ENCODE results near the gene GREM1.
A peak's percentile ranks its signal among the peaks of the same experiment; 100 is the strongest.

Gene GREM1

DNA sequence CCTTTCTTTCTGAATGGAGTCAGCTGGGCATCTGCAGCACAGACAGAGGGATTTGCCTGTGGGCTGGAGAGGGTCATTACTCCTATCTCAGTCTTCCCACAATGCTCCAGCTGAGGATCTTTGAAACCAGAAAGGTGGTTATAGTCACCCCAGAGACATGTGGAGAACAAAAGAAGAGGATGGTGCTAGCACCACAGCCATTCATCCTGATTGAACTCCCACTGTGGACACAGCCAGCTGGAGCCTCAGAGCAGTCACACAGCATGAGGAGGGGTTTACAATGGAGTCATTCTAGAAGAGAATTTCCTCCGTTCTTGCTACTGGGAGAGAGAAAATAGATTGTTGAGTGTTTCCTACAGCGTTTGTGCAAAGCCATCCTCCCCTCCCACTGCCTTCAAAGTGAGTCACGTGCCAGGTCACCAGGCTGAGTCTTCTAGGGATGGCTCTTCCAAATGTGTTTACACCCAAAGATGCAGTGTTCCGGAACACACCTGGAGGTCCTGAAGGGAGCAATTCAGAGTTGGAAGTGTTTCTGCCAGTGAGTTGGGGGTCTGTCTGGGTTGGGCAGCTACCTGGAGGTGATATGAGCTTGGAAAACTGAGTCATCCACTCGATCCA lies 18.9 kb upstream of the GREM1 start:
- Histone ChIP-seq H3K9me3 (ENCODE audit: control insufficient read depth, low read length) (no peaks in the 10 kb centered on the region), H3K27me3 (replicated peaks; ENCODE audit: control insufficient read depth, insufficient read depth, low read length) (no peaks in the 10 kb centered on the region), H3K36me3 (ENCODE audit: control insufficient read depth, insufficient read depth, low read length, severe bottlenecking) (no peaks in the 10 kb centered on the region), H3K9ac (ENCODE audit: low read length) (no peak overlapping the region), H3K4me3 (ENCODE audit: low read length) (no peak overlapping the region), H3K4me1 (ENCODE audit: control insufficient read depth, insufficient read depth, low read length) (peaks cover under 1% of the 10 kb centered on the region)
- no peak for DNase-seq (ENCODE audit: low read depth)

DNA sequence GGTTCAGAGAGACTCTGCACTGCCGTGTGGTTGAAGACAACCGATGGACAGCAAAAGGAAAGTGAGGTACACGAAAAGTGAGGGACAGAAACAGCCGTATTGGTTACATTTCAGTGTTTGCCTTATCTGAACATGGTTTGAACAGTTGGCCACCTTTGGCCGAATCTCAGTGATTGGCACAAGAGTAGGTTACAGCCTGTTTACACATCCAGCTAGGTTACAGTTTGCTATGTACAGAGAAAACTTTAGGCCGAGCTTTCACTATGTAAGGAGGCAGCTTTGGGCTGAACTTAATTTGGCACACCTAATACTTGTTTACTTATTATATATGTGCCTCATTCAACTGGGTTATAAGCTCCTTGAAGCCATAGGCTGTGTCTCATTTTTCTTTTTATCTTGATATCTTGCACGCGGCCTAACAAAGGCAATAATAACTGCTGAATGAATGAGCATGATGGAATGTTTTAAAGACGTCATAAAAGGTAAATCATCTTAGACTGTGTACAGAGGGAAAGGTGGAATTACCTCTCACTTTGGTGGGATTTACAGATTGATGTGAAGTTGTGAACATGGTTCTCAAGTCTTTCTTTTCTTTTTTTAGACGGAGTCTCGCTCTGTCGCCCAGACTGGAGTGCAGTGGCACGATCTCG lies 17.2 kb upstream of the GREM1 start:
- peaks cover 18% of the 10 kb centered on the region for H3K4me1 ChIP-seq (ENCODE audit: control insufficient read depth, insufficient read depth, low read length)
- no peak overlapping the region for H3K9ac ChIP-seq (ENCODE audit: low read length)
- no peak for DNase-seq (ENCODE audit: low read depth)
- H3K9me3 ChIP-seq (ENCODE audit: control insufficient read depth, low read length), result no peaks in the 10 kb centered on the region
- no peaks in the 10 kb centered on the region for H3K36me3 ChIP-seq (ENCODE audit: control insufficient read depth, insufficient read depth, low read length, severe bottlenecking)
- no peak overlapping the region for H3K4me3 ChIP-seq (ENCODE audit: low read length)
- H3K27me3 ChIP-seq (replicated peaks; ENCODE audit: control insufficient read depth, insufficient read depth, low read length), result no peaks in the 10 kb centered on the region

DNA sequence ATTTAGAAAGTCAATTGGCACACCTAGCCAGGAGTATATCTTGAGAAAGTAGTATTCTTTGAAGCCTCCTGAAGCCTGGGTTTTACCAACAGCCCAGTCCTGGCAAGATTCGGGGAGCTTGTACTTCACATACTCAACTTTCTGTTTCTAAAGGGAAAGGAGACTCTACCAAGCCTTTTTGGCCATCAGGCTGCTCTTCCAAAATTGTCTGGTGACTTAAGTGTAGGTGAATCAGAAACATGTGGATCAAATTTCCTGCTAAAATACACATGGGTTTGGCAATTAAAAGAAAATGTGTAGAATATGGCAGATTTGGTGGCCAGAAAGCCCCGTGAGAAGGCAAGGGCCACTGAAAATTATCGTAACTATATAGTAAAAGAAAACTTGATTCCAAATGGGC lies 15.9 kb upstream of the GREM1 start:
- H3K4me1 ChIP-seq (ENCODE audit: control insufficient read depth, insufficient read depth, low read length), result peaks cover 29% of the 10 kb centered on the region

DNA sequence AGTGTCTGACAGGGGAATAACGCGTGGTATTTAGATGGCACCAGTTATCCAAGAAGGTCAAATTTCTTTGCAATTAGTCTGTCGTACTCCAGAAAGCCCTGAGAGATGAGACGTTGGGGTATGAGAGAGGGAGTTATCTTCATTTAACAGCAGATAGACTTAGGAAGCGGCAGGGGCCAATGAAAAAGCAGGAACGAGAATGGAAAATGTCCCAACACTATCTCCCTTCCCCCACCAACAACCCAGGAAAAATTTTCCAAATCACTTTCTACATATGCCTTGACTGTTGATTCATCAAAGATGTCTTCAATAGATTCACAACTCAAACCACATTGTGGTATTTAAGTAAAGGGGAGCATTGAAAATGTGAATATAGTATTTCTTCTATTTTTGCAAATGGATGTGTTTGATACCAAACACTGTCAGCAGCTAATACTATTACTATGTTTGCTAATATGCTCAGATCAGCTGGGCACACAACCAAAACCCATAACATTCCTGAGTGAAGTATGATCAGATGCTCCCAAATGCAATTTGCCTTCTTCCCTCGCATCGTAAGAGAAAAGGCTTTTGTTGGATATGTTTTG lies 13.3 kb upstream of the GREM1 start:
- H3K36me3 ChIP-seq (ENCODE audit: control insufficient read depth, insufficient read depth, low read length, severe bottlenecking), result no peaks in the 10 kb centered on the region
- peaks cover 30% of the 10 kb centered on the region for H3K4me1 ChIP-seq (ENCODE audit: control insufficient read depth, insufficient read depth, low read length)
- no peak overlapping the region for H3K9ac ChIP-seq (ENCODE audit: low read length)
- no peaks in the 10 kb centered on the region for H3K27me3 ChIP-seq (replicated peaks; ENCODE audit: control insufficient read depth, insufficient read depth, low read length)
- DNase-seq (ENCODE audit: low read depth), result peak; percentile 27
- H3K4me3 ChIP-seq (ENCODE audit: low read length), result no peak overlapping the region
- H3K9me3 ChIP-seq (ENCODE audit: control insufficient read depth, low read length), result no peaks in the 10 kb centered on the region

More for the DNA sequence above, 15.9 kb upstream of the GREM1 start:
- no peaks in the 10 kb centered on the region for H3K9me3 ChIP-seq (ENCODE audit: control insufficient read depth, low read length)
- no peaks in the 10 kb centered on the region for H3K36me3 ChIP-seq (ENCODE audit: control insufficient read depth, insufficient read depth, low read length, severe bottlenecking)
- H3K4me3 ChIP-seq (ENCODE audit: low read length), result no peak overlapping the region
- DNase-seq (ENCODE audit: low read depth), result no peak
- no peak overlapping the region for H3K9ac ChIP-seq (ENCODE audit: low read length)
- H3K27me3 ChIP-seq (replicated peaks; ENCODE audit: control insufficient read depth, insufficient read depth, low read length), result no peaks in the 10 kb centered on the region

DNA sequence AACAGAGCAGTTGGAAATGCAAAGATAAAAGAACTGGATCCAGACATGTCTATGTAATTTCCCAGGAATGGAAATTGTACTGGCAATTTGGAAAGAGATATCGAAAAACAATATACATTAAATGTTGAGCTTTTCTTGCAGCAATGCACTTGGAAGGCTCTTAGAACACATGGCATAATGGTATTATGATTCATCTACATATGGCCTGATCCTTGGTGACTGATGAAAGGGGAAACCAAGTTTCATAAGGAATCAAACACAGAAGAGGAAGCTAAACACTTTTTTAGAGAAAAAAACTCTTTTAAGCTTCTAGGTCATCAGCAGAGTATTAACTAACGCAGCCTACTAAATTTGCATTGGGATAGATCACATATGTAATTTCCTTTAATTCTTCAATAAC lies 12.4 kb upstream of the GREM1 start:
- Histone ChIP-seq H3K4me1 (ENCODE audit: control insufficient read depth, insufficient read depth, low read length) (peaks cover 30% of the 10 kb centered on the region), H3K36me3 (ENCODE audit: control insufficient read depth, insufficient read depth, low read length, severe bottlenecking) (no peaks in the 10 kb centered on the region), H3K9me3 (ENCODE audit: control insufficient read depth, low read length) (no peaks in the 10 kb centered on the region), H3K9ac (ENCODE audit: low read length) (peak overlapping the region; percentile 30), H3K4me3 (ENCODE audit: low read length) (no peak overlapping the region), H3K27me3 (replicated peaks; ENCODE audit: control insufficient read depth, insufficient read depth, low read length) (no peaks in the 10 kb centered on the region)
- DNase-seq (ENCODE audit: low read depth), result peak; percentile 57

DNA sequence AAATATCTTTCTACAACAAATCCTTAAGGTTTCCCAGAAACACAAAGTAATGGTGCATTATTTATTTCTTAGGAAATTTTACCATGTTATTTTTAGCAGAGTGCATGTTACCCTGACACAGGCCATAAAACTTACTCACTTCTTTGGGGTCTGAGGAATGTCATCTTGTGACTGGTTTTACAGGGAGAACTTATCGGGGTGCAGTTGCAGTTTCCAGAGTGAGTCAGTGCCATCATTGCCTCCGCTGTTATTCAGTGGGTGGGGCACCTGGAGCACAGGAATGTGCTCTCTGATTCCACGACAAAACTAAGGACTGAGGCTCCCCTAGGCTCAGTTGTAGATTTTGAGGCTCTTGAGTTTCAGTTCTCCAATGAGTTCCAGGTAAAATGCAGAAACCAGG lies 11.1 kb upstream of the GREM1 start:
- H3K9me3 ChIP-seq (ENCODE audit: control insufficient read depth, low read length), result no peaks in the 10 kb centered on the region
- H3K36me3 ChIP-seq (ENCODE audit: control insufficient read depth, insufficient read depth, low read length, severe bottlenecking), result no peaks in the 10 kb centered on the region
- peaks cover 30% of the 10 kb centered on the region for H3K4me1 ChIP-seq (ENCODE audit: control insufficient read depth, insufficient read depth, low read length)
- no peak overlapping the region for H3K4me3 ChIP-seq (ENCODE audit: low read length)
- no peak for DNase-seq (ENCODE audit: low read depth)
- H3K9ac ChIP-seq (ENCODE audit: low read length), result no peak overlapping the region
- H3K27me3 ChIP-seq (replicated peaks; ENCODE audit: control insufficient read depth, insufficient read depth, low read length), result no peaks in the 10 kb centered on the region

DNA sequence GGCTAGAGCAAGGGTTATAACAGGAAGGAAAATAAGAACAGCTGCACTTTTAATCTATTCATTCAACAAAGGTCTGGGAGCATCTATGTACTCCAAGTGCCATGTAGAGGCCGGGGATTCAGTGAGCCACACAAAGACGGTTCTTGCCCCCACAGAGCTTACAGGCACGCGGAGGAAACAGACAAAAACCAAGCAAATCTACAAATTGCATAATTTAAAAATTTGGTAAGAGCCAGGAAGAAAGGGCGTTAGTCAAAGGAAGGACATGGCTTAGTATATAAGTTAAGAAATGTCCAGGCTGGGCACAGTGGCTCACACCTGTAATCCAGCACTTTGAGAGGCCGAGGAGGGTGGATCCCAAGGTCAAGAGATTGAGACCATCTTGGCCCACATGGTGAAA lies 10.4 kb upstream of the GREM1 start:
- no peaks in the 10 kb centered on the region for H3K9me3 ChIP-seq (ENCODE audit: control insufficient read depth, low read length)
- H3K36me3 ChIP-seq (ENCODE audit: control insufficient read depth, insufficient read depth, low read length, severe bottlenecking), result no peaks in the 10 kb centered on the region
- peaks cover 30% of the 10 kb centered on the region for H3K4me1 ChIP-seq (ENCODE audit: control insufficient read depth, insufficient read depth, low read length)
- H3K27me3 ChIP-seq (replicated peaks; ENCODE audit: control insufficient read depth, insufficient read depth, low read length), result no peaks in the 10 kb centered on the region
- no peak overlapping the region for H3K4me3 ChIP-seq (ENCODE audit: low read length)
- DNase-seq (ENCODE audit: low read depth), result no peak
- no peak overlapping the region for H3K9ac ChIP-seq (ENCODE audit: low read length)

DNA sequence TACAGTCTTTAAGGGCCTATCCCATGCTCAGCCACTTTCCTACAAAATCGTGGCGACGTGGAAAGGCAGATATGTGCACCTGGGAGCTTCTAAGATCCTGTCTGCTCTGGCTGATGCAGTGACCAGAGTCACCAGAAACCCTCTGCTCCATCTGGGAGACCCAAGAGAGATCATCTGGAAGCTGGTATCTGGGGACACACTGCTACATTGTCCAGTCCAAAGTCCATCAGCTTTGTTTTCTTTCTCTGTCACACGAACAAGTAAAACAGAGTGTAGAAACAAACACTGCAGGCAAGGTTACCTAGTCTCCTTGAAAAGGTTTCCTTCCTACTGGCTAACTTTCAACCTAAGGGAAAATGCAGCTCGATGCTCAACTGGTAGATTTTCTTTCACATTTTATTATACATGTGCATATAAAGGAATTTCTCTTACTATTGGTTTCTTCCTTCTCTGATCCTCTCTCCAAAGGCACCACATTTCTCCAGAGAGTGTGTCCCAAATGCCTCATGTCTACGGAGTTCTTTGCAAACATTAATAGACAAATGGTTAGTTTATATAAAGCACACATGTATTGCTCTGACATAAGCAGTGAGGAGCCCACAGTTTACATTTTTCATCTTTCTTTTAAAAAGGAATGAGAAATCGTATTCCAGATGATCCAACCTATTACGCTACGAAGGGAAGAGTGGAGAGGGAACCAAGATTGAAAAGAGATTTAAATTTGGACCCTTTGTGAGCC lies 8.3 kb upstream of the GREM1 start:
- no peak for DNase-seq (ENCODE audit: low read depth)
- H3K4me3 ChIP-seq (ENCODE audit: low read length), result no peak overlapping the region
- no peaks in the 10 kb centered on the region for H3K36me3 ChIP-seq (ENCODE audit: control insufficient read depth, insufficient read depth, low read length, severe bottlenecking)
- peaks cover 5% of the 10 kb centered on the region for H3K27me3 ChIP-seq (replicated peaks; ENCODE audit: control insufficient read depth, insufficient read depth, low read length)
- peaks cover 23% of the 10 kb centered on the region for H3K4me1 ChIP-seq (ENCODE audit: control insufficient read depth, insufficient read depth, low read length)
- H3K9me3 ChIP-seq (ENCODE audit: control insufficient read depth, low read length), result no peaks in the 10 kb centered on the region
- no peak overlapping the region for H3K9ac ChIP-seq (ENCODE audit: low read length)

DNA sequence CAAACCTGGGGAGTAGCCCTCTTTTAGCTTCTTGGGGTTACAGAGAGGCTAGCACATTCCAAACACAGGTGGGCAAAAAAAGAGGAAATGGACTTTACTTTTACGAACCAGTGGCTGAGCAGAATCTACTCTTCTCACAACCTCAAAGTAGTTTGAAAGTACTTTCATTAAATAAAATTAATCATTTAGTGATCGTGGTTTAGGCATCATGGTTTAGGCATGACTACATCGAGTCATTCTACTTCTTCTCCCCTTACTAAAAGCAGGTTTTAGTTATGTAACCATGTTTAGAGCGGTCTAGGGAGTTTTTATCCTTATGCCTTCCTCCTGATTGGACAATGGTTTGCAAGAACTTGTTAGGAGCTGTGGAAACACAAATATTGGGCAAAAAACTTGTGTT lies 2.5 kb upstream of the GREM1 start:
- Histone ChIP-seq H3K9ac (ENCODE audit: low read length) (no peak overlapping the region), H3K9me3 (ENCODE audit: control insufficient read depth, low read length) (no peaks in the 10 kb centered on the region), H3K36me3 (ENCODE audit: control insufficient read depth, insufficient read depth, low read length, severe bottlenecking) (no peaks in the 10 kb centered on the region), H3K27me3 (replicated peaks; ENCODE audit: control insufficient read depth, insufficient read depth, low read length) (peaks cover 5% of the 10 kb centered on the region), H3K4me1 (ENCODE audit: control insufficient read depth, insufficient read depth, low read length) (no peaks in the 10 kb centered on the region), H3K4me3 (ENCODE audit: low read length) (no peak overlapping the region)
- no peak for DNase-seq (ENCODE audit: low read depth)

DNA sequence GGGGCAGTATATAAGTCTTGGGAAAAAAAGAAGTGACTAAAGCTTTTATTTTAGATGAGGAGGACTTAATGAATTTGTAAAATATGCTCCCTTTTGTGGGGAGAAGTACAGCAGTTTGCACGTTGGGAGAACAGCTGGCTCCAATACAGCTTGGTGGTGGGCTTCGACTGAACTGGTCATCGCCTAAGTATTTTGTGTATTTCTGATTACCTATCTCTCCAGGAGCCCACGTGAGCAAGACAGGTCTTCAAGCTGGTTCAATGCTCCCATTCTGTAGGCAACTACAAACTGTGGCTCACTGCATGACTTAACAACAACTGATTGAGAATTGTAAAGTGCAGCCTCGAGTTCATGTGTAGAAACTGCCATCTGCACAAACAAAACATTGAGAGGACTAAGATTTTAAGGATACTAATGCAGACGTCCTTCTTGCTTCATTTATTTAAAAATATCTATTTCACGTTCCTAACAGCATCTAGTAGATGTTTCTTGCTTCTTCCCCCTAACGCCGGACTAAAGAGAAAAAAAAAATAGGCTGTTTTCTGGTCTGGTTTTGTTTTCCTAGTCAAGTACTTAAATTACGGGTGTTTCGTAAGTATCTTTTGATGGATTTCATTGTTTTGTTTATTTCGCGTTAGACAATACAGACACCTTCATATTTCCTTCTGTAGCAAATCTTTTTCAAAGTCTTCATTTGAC lies 1.4 kb upstream of the GREM1 start:
- Histone ChIP-seq H3K27me3 (replicated peaks; ENCODE audit: control insufficient read depth, insufficient read depth, low read length) (peaks cover 5% of the 10 kb centered on the region), H3K9me3 (ENCODE audit: control insufficient read depth, low read length) (no peaks in the 10 kb centered on the region), H3K36me3 (ENCODE audit: control insufficient read depth, insufficient read depth, low read length, severe bottlenecking) (no peaks in the 10 kb centered on the region), H3K9ac (ENCODE audit: low read length) (no peak overlapping the region), H3K4me3 (ENCODE audit: low read length) (no peak overlapping the region), H3K4me1 (ENCODE audit: control insufficient read depth, insufficient read depth, low read length) (no peaks in the 10 kb centered on the region)
- no peak for DNase-seq (ENCODE audit: low read depth)

DNA sequence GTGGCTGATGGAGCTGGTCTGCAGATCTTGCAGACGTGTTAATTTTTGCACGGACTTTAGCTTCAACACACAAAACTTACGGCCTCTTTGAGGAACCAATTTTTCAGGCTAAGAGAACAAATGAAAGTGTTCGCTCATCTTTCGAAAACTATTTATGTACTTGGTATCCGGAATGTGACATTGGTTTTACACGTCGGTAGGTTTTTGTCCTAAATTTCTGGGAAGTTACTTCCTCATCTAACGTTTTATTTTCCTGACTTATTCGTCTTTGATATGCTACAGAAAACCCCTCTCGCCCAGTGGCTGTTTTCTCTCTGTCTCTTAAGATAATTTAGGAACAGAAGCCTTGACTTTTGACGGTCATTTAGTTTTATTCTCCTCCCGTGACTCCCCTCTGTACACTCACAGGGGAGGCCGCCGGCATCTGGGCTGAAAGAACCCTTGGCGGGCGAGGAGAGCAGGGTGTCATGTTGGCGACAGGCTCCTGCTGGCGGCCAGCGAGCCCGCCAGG lies 834 bp upstream of the GREM1 start:
- H3K36me3 ChIP-seq (ENCODE audit: control insufficient read depth, insufficient read depth, low read length, severe bottlenecking), result no peaks in the 10 kb centered on the region
- H3K4me3 ChIP-seq (ENCODE audit: low read length), result peak overlapping the region; percentile 83
- no peak for DNase-seq (ENCODE audit: low read depth)
- H3K9ac ChIP-seq (ENCODE audit: low read length), result peak overlapping the region; percentile 73
- no peaks in the 10 kb centered on the region for H3K9me3 ChIP-seq (ENCODE audit: control insufficient read depth, low read length)
- H3K27me3 ChIP-seq (replicated peaks; ENCODE audit: control insufficient read depth, insufficient read depth, low read length), result peaks cover 5% of the 10 kb centered on the region
- H3K4me1 ChIP-seq (ENCODE audit: control insufficient read depth, insufficient read depth, low read length), result no peaks in the 10 kb centered on the region
